GM12892 (cell line): ENCODE results near the gene OLFM3.

Source experiments
- POLR2A ChIP-seq: IDR thresholded peaks from 2 replicates; pipeline ENCODE4 v1.6.1; 2011; ENCODE audit warnings: low read depth, low read length, control low read depth
- POLR2AphosphoS5 ChIP-seq: IDR thresholded peaks from 2 replicates; pipeline ENCODE4 v1.6.1; 2011; ENCODE audit warnings: low read depth, low read length, control low read depth
- TAF1 ChIP-seq: IDR thresholded peaks from 2 replicates; pipeline ENCODE4 v1.6.1; 2011; ENCODE audit warnings: low read depth, mild to moderate bottlenecking, control low read depth, low read length, borderline replicate concordance

- TF ChIP-seq POLR2A (no peak), POLR2AphosphoS5 (no peak), TAF1 (no peak)
Measured at GRCh38 chr1:101920577-101920976, 76.1 kb downstream of the OLFM3 start.
